Neutrophil (primary cell): ENCODE data around the gene GCK.

ENCODE experiments used
- H3K27ac ChIP-seq: fragments of 200-600 bp; sonication (generic); 2 replicates; pipeline ENCODE4 v1.5.1; 2016; ENCODE audit warnings: mild to moderate bottlenecking, moderate library complexity
- H3K27me3 ChIP-seq: fragments of 200-600 bp; sonication (generic); 2 replicates; pipeline ENCODE4 v1.6.0; 2016; ENCODE audit warnings: mild to moderate bottlenecking
- H3K36me3 ChIP-seq: fragments of 200-600 bp; sonication (generic); 2 replicates; pipeline ENCODE4 v1.5.1; 2017
- H3K4me1 ChIP-seq, 2 experiments: fragments of 200-600 bp in 1 of 2; sonication (generic) in 1 of 2; 1 replicate in 1 of 2; 2 replicates in 1 of 2; pipeline versions ENCODE4 v1.5.1 to v1.6.1; 2013 to 2016; ENCODE audit warnings: low read depth in 1 of 2, low read length in 1 of 2, mild to moderate bottlenecking in 1 of 2, moderate library complexity in 1 of 2; ENCODE audit not compliant: control insufficient read depth in 1 of 2, insufficient read depth in 1 of 2
- H3K4me3 ChIP-seq, 2 experiments: fragments of 200-600 bp in 1 of 2; sonication (generic) in 1 of 2; 1 replicate in 1 of 2; 2 replicates in 1 of 2; pipeline ENCODE4 v1.5.1; 2013 to 2016; ENCODE audit warnings: low read depth in 1 of 2, low read length in 1 of 2, mild to moderate bottlenecking in 1 of 2, moderate library complexity in 1 of 2
- H3K9me3 ChIP-seq: fragments of 200-600 bp; sonication (generic); 2 replicates; pipeline ENCODE4 v1.5.1; 2016
- TF ChIP-seq, protein P1 (sequence below): fragments of 200-600 bp; sonication (generic); IDR thresholded peaks from 2 replicates; pipeline ENCODE4 v1.5.1; 2016; ENCODE audit warnings: antibody characterized with exemption

GCK gene

DNA sequence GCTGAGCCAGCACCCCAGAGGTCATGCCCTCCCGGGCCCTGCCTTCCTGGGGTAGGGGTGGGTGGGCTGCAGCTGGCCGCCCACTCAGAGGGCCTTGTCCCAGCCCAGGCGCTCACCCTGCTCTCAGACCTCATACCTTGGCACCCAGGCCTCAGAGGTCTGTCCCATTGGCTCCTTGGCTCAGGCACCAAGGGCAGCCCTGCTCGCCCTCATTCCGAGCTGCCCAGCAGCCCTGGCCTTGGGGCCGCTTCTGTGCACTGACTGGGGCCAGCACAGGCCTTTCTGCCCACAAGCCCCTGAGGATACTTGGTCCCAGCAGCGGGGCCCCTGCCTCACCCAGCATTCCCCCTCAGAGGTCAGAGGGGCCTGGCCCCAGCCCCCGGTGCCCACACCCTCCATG is 45.8 kb upstream of the GCK start:
- Histone ChIP-seq H3K27ac (no peak overlapping the region), H3K9me3 (no peaks in the 10 kb centered on the region), H3K4me1 (no peaks in the 10 kb centered on the region), H3K36me3 (no peaks in the 10 kb centered on the region), H3K4me3 (no peak overlapping the region), H3K27me3 (no peaks in the 10 kb centered on the region)
- TF ChIP-seq, protein P1, sequence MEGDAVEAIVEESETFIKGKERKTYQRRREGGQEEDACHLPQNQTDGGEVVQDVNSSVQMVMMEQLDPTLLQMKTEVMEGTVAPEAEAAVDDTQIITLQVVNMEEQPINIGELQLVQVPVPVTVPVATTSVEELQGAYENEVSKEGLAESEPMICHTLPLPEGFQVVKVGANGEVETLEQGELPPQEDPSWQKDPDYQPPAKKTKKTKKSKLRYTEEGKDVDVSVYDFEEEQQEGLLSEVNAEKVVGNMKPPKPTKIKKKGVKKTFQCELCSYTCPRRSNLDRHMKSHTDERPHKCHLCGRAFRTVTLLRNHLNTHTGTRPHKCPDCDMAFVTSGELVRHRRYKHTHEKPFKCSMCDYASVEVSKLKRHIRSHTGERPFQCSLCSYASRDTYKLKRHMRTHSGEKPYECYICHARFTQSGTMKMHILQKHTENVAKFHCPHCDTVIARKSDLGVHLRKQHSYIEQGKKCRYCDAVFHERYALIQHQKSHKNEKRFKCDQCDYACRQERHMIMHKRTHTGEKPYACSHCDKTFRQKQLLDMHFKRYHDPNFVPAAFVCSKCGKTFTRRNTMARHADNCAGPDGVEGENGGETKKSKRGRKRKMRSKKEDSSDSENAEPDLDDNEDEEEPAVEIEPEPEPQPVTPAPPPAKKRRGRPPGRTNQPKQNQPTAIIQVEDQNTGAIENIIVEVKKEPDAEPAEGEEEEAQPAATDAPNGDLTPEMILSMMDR = no peak

DNA sequence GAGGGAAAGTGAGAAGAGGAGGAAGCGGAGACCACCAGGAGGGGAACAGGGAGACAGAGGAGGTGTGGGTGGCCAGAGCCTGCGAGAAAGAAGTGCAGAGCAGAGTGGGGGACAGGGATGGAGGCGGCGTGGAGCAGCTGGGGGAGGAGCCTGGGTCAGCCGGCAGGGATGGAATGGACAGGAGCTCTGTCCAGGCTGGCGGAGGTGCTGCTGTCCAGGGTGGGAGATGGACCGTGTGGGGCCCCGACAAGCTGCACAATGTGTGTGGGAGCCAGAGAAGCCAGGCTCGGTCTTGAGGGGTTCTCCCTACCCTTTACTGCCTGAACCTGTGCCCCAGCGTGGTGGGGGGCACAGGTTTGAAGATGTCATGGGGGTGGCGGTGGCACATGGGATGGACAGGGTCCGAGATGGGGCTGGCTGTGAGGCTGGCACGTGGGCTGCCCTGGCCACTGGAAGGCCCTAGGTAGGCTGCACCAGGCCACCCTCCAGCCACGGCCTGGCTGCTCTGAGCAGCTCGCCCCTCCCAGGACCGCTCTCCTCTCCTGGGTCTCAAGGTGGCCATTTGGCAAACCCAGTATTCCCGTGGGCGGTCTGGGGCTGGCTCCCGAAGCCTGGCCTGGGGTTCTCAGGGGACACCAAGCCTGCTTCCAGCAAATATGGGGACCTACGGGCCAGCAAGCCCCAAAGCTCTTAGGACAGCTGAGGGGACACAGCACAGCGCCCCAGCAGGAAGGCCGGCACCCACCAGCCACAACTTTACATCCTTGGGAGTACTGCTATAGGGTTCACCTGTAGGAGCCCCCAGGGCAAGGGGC is 43.9 kb upstream of the GCK start:
- Histone ChIP-seq H3K4me3 (no peak overlapping the region), H3K27me3 (no peaks in the 10 kb centered on the region), H3K9me3 (no peaks in the 10 kb centered on the region), H3K4me1 (no peaks in the 10 kb centered on the region), H3K36me3 (no peaks in the 10 kb centered on the region), H3K27ac (no peak overlapping the region)
- TF ChIP-seq, protein P1 = no peak

DNA sequence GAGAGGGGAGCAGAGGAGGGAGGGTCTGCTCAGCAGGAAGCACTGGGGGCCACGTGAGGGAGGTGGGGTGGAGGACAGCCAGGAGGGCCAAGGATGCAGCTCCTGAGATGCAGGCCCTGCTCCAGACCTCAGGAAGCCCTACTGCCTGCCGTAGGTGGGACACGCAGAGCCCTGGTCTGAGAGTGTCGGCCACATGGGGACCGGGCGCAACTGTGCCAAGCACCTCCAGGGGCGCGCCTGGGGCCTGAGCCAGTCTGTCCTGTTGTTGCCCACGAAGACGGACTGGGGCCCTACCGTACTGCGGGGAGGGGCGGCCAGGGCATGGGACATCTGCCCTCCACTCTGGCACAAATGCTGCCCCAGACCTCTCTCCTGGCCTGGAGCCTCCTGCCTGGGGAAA is 43.2 kb upstream of the GCK start:
- TF ChIP-seq, protein P1 = no peak
- no peak overlapping the region for H3K4me3 ChIP-seq
- H3K9me3 ChIP-seq = no peaks in the 10 kb centered on the region

DNA sequence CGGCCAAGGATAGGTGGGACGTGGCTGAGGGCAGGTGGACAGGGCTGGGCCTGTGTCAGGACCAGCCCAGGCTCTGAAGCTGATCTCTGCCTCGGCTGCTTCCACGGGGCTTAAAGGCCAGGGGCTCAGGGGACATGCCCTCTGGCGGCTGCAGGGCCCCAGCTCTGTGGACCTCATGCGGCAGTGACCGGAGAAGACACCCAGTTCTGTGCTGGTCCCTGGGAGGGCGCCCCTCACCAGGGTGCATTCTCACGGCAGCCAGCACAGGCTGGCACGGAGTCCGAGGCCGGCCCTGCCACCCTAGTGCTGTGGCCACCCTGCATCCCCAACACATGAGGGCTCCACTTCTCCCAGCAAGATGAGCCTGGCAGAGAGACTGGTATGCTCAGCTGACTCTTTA is 41.8 kb upstream of the GCK start:
- H3K9me3 ChIP-seq = no peaks in the 10 kb centered on the region
- H3K4me1 ChIP-seq = no peaks in the 10 kb centered on the region
- TF ChIP-seq, protein P1 = no peak

More for the DNA sequence above, 43.2 kb upstream of the GCK start:
- H3K27ac ChIP-seq = no peak overlapping the region
- H3K27me3 ChIP-seq = no peaks in the 10 kb centered on the region
- H3K36me3 ChIP-seq = no peaks in the 10 kb centered on the region
- no peaks in the 10 kb centered on the region for H3K4me1 ChIP-seq

DNA sequence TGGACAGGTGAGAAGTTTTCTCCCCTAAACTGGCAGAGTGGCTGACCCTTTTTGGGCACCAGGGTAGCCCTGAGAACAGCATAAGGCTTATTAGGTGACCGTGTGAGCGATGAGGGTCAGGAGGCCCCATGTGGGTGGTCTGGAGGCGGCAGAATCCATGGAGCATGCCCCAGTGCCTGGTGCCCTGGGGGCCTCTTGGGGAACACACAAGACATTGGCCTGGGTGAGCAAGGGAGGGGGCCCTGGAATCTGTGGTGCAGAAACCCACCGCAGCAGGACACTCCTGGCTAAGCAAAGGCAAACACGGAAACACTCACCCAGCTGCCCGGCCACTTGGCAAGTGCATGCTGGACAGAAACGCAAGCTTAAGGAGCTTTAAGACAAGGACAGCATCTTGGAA is 41.0 kb upstream of the GCK start:
- TF ChIP-seq, protein P1 = no peak
- H3K4me3 ChIP-seq = no peak overlapping the region
- no peaks in the 10 kb centered on the region for H3K9me3 ChIP-seq
- no peak overlapping the region for H3K27ac ChIP-seq
- H3K36me3 ChIP-seq = no peaks in the 10 kb centered on the region
- H3K4me1 ChIP-seq = no peaks in the 10 kb centered on the region
- peaks cover 3% of the 10 kb centered on the region for H3K27me3 ChIP-seq

More for the DNA sequence above, 41.8 kb upstream of the GCK start:
- Histone ChIP-seq H3K36me3 (no peaks in the 10 kb centered on the region), H3K27me3 (peaks cover 3% of the 10 kb centered on the region), H3K4me3 (no peak overlapping the region), H3K27ac (no peak overlapping the region)
